ENCODE results near the gene TBC1D14.
"Not testable (repeated sequence)": the region's sequence is repeated elsewhere in the genome, so short reads cannot be mapped to it uniquely, and the experiment has no call there.

TBC1D14 gene

GRCh38 chr4:6974138-6974848 is 64.7 kb downstream of the TBC1D14 start:
- peak; percentile 78 to 84 for DNase-seq

GRCh38 chr4:6977846-6978245 is 68.2 kb downstream of the TBC1D14 start:
- not testable (repeated sequence) for DNase-seq

GRCh38 chr4:6983544-6984142 is 74.0 kb downstream of the TBC1D14 start:
- DNase-seq, result no peak

- no peak for DNase-seq
Observed at GRCh38 chr4:6984612-6985425, 75.2 kb downstream of the TBC1D14 start.

- no peak for DNase-seq
Observed at GRCh38 chr4:6986072-6986780, 76.6 kb downstream of the TBC1D14 start.

GRCh38 chr4:6986781-6987587 is 77.4 kb downstream of the TBC1D14 start:
- peak; percentile 93 to 94 for DNase-seq

GRCh38 chr4:6987588-6987961 is 77.9 kb downstream of the TBC1D14 start:
- DNase-seq, result no peak

GRCh38 chr4:6988016-6988715 is 78.5 kb downstream of the TBC1D14 start:
- no peak for DNase-seq

GRCh38 chr4:6989331-6989923 is 79.8 kb downstream of the TBC1D14 start:
- DNase-seq, result no peak

GRCh38 chr4:6990661-6991060 is 81.0 kb downstream of the TBC1D14 start:
- no peak for DNase-seq

GRCh38 chr4:6991249-6991648 is 81.6 kb downstream of the TBC1D14 start:
- no peak for DNase-seq

- DNase-seq, result no peak
Observed at GRCh38 chr4:6991771-6992557, 82.3 kb downstream of the TBC1D14 start.

GRCh38 chr4:6992728-6993677 is 83.4 kb downstream of the TBC1D14 start:
- no peak for DNase-seq

GRCh38 chr4:6996481-6996880 is 86.9 kb downstream of the TBC1D14 start:
- DNase-seq, result no peak

GRCh38 chr4:6999172-7000086 is 89.8 kb downstream of the TBC1D14 start:
- DNase-seq, result peak; percentile 25 to 30

- DNase-seq, result no peak
Observed at GRCh38 chr4:7000421-7001176, 91.0 kb downstream of the TBC1D14 start.

- no peak for DNase-seq
Observed at GRCh38 chr4:7001271-7001670, 91.6 kb downstream of the TBC1D14 start.

Measured in CD4-positive, alpha-beta T cell treated with Interleukin-1 beta for 1 hour (primary cell).